NAMALWA (cell line): ENCODE data around the gene AHR.

Experiments
- DNase-seq: peaks from one replicate; pipeline ENCODE4 v3.0.0-alpha.2; 2015; ENCODE audit warnings: low spot score

Gene AHR

GRCh38 chr7:17304926-17305325 lies 6.5 kb downstream of the AHR start:
- no peak for DNase-seq

- DNase-seq, result no peak
These were observed 7.1 kb downstream of the AHR start for GRCh38 chr7:17305387-17306171.

- no peak for DNase-seq
These were observed 8.5 kb downstream of the AHR start for GRCh38 chr7:17307000-17307399.

- DNase-seq, result no peak
These were observed 9.1 kb downstream of the AHR start for GRCh38 chr7:17307558-17307957.

DNA sequence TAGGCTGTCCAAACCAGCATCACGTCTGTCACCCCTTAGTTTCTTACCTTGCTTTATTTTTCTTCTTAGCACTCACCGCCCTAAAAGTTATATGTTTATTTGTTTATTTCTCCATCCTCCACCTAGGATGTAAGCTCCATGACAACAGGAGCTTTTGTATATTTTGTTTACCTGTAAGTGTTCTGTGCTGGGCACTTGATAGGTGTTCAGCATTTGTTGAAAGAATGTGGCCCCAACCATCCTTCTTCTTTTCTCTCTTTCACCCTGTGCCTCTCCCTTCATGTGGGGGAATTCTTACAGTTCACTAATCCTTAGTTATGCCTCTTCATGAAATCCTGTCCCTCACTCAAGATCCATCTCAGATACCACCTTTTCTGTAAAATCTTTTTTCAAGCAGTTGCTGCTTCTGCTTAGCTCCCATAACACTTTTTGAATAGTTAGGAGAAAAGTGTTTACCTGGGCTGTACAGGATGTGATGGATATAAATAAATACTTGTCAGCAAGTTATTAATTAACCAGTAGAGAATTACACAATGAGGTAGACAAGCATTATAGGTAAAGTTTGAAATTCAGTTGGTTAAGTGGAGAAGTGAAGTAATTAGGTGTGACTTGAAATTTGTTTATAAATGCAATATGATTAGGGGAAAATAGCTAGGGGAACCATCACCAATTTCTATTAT lies 9.7 kb downstream of the AHR start:
- no peak for DNase-seq

- no peak for DNase-seq
These were observed 12.7 kb downstream of the AHR start for GRCh38 chr7:17311194-17311593.

GRCh38 chr7:17311952-17312351 lies 13.5 kb downstream of the AHR start:
- DNase-seq, result no peak

DNA sequence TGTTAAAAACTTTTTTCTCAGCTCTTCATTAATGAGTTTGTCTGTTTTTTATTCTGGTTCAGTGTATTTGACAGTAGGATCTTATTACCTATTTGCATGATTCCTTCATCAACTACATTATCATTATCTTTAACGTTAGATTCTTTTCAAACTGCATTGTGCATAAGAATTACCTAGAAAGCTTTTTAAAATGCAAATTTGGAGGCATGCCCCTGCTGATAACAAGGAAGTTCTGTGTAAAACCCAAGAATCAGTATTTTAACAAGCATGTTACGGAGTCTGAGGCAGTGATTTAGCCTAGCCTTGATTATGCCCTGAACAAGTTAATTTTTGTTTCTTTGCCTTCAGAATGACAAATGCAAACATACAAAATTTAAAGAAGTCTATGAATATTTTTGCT lies 14.2 kb downstream of the AHR start:
- no peak for DNase-seq

DNA sequence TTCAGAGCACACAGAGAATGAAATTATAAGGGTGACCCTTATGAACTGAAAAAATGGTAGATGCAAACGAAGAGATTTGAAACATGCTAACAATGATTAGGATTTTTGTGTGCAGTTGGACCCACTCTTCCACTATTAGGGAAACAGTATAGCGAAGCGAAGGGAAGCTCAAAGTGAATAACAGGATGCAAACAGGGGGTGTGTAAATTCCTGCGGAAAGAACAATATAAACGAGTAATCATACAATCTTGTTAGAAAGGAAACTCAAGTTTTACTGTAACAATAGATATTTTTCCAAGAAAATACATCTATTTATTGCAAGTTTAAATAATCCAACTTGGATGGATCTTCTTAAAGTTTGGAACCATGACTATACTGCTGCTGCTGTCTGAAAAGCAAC lies 14.7 kb downstream of the AHR start:
- DNase-seq, result no peak

GRCh38 chr7:17315974-17316373 lies 17.5 kb downstream of the AHR start:
- no peak for DNase-seq

DNA sequence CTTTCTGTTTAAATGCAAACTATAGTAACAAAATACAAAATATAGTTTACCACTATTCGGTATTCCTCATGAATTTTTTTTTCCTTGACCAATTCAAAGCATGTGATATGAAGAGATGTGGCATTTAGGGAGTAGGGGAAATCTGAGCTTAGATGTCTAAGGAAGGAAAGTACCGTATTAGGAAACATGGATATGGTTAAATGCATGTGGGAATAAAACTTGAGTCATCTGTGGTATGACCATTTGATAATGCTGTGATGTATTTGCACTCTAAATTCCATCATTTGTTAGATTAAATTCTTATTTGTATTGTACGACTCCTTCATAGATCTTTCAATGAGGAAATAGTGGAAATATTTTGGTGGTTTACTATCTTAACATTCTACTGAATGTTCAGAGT lies 19.7 kb downstream of the AHR start:
- DNase-seq, result no peak

- no peak for DNase-seq
These were observed 21.0 kb downstream of the AHR start for GRCh38 chr7:17319164-17320101.

- no peak for DNase-seq
These were observed 21.6 kb downstream of the AHR start for GRCh38 chr7:17320102-17320497.

- no peak for DNase-seq
These were observed 22.2 kb downstream of the AHR start for GRCh38 chr7:17320657-17321056.

GRCh38 chr7:17325364-17325763 lies 26.9 kb downstream of the AHR start:
- no peak for DNase-seq

DNA sequence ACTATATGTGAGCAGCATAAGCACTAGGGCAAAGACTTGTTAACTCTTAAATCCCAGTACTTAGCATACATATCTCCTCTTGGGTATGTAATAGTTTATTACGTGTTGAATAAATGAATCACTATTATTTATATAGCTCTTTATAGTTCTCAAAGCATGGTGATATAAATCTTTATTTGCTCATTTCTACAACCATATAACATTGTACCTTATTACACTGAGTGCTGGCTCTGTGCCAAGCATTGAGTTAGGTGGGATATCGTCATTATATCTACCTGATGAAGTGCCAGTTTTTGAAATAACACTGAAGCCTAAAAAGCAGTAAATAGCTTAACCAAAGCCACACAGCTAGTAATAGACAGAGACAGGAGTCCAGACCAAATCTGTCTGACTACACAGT lies 27.9 kb downstream of the AHR start:
- no peak for DNase-seq

- no peak for DNase-seq
These were observed 30.2 kb downstream of the AHR start for GRCh38 chr7:17328641-17329040.

- no peak for DNase-seq
These were observed 31.0 kb downstream of the AHR start for GRCh38 chr7:17329440-17329839.

DNA sequence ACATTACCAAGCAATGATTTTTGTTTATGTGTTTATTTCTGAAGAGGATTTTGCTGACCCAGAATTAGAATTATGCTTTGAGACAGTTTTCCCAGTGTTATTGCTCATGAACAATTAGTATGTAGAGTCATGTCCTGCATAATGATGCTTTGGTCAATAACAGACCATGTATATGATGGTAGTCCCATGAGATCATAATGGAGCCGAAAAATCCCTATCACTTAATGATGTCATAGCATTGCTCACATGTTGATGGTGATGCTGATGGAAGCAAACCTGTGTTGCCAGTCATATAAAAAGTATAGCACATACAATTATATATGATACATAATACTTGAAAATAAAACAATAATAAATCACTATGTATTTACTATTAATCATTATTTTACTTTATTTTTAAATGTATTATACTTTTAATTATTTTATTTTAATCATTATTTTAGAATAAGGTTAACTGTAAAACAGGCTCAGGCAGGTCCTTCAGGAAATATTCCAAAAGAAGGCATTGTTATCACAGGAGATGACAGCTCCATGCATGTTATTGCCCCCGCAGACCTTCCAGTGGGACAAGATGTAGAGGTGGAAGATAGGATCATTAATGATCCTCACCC lies 33.5 kb downstream of the AHR start:
- no peak for DNase-seq

GRCh38 chr7:17333221-17333620 lies 34.8 kb downstream of the AHR start:
- DNase-seq, result no peak

GRCh38 chr7:17336168-17336567 lies 37.7 kb downstream of the AHR start:
- DNase-seq, result no peak

GRCh38 chr7:17339139-17339538 lies 40.7 kb downstream of the AHR start:
- DNase-seq, result no peak
